Stimulated activated naive CD8-positive, alpha-beta T cell treated with anti-CD3 and anti-CD28 coated beads, Interleukin-15, amount 100 ng/mL, for 72 hours (primary cell): ENCODE measurements around the gene BCHE.

Experiments used
- ATAC-seq: fragments of 150-1000 bp; cut with Tn5 transposase; 2 replicates; pipeline ENCODE4 v1.10.0; 2021; ENCODE audit warnings: mild to moderate bottlenecking, moderate library complexity
- DNase-seq, 2 donors: peaks; one replicate each; pipeline ENCODE4 v3.0.0; 2021 to 2022
- H3K27ac Mint-ChIP-seq, 2 donors: one replicate each; pipeline ENCODE4 v1.8.0; 2022; ENCODE audit warnings: mild to moderate bottlenecking in 2 of 2, mixed read lengths in 2 of 2, moderate library complexity in 2 of 2
- H3K27me3 Mint-ChIP-seq: one replicate; pipeline ENCODE4 v1.8.0; 2022; ENCODE audit warnings: mixed read lengths
- H3K4me1 Mint-ChIP-seq: one replicate; pipeline ENCODE4 v1.8.0; 2022; ENCODE audit warnings: mild to moderate bottlenecking, mixed read lengths
- H3K4me3 Mint-ChIP-seq, 2 donors: one replicate each; pipeline ENCODE4 v1.8.0; 2022; ENCODE audit warnings: mild to moderate bottlenecking in 2 of 2, mixed read lengths in 2 of 2, moderate library complexity in 1 of 2
- H3K9me3 Mint-ChIP-seq, 2 donors: one replicate each; pipeline ENCODE4 v1.8.0; 2022; ENCODE audit warnings: mixed read lengths in 2 of 2

The BCHE gene

DNA sequence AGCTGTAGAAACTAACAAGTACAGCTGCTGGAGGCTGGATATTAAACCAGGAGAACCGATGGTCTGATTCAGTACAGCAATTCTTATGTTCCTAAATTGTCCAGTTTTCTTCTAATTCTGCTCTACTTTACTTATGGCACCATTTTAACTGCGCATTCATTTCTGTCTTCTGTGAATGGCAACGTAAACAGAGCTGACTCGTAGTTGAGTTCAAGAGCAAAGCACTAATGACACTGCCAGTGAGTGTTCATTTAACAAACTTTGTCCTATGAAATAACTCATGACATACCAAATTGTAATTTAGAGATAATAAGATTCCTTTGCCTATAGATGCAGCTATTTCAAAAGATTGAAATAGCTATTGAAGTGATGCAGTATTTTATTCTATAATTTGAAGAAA, 48.7 kb downstream of the BCHE start:
- no peak overlapping the region for H3K27ac Mint-ChIP-seq
- H3K4me3 Mint-ChIP-seq = no peak overlapping the region
- DNase-seq = no peak
- H3K4me1 Mint-ChIP-seq = no peaks in the 10 kb centered on the region
- ATAC-seq = no peak
- H3K9me3 Mint-ChIP-seq = peaks cover 14 to 22% of the 10 kb centered on the region in 2 donors
- H3K27me3 Mint-ChIP-seq = no peaks in the 10 kb centered on the region

DNA sequence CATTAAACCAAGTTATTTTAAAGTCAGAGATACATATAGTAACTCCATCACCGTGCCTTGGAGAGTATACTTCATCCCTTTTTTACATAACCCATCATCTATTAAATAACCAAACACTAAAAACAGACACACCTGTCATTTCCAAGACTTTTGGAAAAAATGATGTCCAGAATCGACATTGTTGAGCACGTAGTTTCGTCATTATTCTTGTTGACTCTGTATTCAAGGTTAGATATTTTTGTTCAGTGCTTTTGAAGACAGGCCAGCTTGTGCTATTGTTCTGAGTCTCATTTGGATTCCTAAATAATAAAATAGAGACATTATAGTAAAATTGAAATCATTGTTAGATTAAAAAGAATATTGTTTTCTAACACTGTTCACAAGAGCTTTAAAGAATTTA, 51.2 kb downstream of the BCHE start:
- Mint-ChIP-seq H3K27me3 (no peaks in the 10 kb centered on the region), H3K4me1 (no peaks in the 10 kb centered on the region), H3K27ac (no peak overlapping the region), H3K4me3 (no peak overlapping the region), H3K9me3 (peaks cover 7 to 17% of the 10 kb centered on the region in 2 donors)
- DNase-seq = no peak
- no peak for ATAC-seq

DNA sequence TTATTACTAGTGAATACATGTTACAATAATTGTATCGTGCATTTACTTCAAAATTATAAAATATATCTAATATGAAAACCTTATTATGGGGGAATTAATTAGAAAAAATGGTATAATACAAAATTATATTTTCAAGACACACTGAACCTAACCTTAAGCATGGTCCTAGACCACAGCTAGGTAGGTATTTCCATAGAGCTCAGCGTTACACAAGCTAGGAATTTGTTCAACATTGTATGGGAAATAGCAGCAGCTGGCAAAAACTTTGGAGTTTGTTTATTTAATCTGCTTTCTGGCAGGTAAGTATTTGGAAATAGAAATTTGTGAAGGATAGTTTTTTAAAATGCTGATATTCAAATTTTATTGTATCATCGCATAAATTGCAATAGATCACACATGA, 52.9 kb downstream of the BCHE start:
- Mint-ChIP-seq H3K9me3 (peaks cover 0 to 7% of the 10 kb centered on the region in 2 donors), H3K27ac (no peak overlapping the region), H3K27me3 (no peaks in the 10 kb centered on the region), H3K4me1 (no peaks in the 10 kb centered on the region), H3K4me3 (no peak overlapping the region)
- ATAC-seq (no peak), DNase-seq (no peak)

DNA sequence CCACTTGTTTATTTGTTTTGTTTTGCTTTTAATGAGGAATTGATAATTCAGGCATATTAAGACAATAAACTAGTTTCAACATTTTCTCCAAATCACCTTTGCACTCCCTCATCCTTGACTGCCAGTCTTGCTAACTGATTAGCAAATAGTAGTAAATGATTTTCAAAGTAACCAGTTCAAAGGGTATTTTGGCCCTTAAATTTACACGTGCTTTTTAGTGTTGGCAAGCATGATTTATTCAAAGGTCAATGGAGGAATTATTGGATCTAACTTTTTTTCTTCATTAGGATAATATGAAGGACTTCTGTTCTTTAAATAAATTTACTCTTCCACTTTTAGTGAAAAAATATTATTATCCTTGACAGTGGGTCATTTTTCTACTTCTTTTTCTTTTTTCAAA, 53.8 kb downstream of the BCHE start:
- Mint-ChIP-seq H3K27ac (no peak overlapping the region), H3K4me1 (no peaks in the 10 kb centered on the region), H3K9me3 (peaks cover 0 to 7% of the 10 kb centered on the region in 2 donors), H3K4me3 (no peak overlapping the region), H3K27me3 (no peaks in the 10 kb centered on the region)
- ATAC-seq (no peak), DNase-seq (no peak)

DNA sequence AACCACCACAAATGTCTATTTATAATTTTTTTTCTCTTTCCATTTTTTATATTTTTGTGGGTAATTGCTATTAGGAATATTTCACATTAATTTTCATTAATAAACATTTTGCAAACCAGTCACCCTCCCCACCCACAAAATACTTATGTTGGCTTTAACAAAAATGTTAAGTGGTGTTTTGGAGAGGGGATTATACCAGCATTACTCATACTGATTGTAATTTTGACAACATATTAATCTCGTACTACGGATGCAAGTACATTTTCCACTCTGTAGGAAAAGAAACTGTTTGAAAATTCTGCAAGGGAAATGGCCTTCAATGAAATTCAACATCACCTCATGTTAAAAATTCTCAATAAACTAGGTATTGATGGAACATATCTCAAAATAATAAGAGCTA, 58.3 kb downstream of the BCHE start:
- Mint-ChIP-seq H3K4me1 (no peaks in the 10 kb centered on the region), H3K4me3 (no peak overlapping the region), H3K27me3 (no peaks in the 10 kb centered on the region), H3K9me3 (no peaks in the 10 kb centered on the region), H3K27ac (no peak overlapping the region)
- no peak for ATAC-seq
- no peak for DNase-seq

DNA sequence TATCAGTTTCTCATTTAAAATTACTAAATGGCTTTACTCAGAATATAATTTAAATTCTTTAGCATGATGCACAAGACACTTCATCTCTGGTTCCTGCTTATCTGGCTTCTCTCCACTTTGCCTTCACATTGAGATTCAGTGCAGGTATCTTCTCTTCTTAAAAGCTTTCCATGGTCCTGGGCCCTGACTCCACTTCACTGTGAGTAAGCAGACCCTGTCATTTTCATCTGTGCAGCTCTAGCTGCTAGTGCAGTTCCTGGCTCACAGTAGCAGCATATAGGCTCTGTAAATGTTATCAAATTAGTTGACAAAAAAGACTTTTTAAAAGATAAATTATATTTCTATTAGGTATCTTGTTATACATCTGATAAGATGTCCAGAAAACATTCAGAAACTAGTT, 58.8 kb downstream of the BCHE start:
- Mint-ChIP-seq H3K4me1 (no peaks in the 10 kb centered on the region), H3K9me3 (no peaks in the 10 kb centered on the region), H3K4me3 (no peak overlapping the region), H3K27ac (no peak overlapping the region), H3K27me3 (no peaks in the 10 kb centered on the region)
- ATAC-seq = no peak
- no peak for DNase-seq

DNA sequence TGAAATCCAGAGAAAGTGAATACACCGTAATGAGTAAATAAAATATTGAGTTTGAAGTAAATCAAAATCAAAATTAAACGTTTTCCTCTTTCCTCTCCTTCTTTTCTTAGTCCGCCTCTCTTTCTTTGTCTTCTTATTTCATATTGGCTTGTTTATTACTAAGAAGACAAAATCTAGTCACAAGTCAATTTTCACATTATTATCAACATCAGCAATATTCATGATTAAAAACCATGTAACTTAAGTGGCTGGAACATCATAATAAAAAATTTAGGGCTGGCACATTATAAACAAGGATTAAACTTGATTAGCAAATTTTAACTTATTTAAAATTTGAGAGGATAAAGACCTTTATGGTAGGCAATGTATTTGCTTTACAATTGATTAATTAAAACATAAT, 61.4 kb downstream of the BCHE start:
- no peak for ATAC-seq

DNA sequence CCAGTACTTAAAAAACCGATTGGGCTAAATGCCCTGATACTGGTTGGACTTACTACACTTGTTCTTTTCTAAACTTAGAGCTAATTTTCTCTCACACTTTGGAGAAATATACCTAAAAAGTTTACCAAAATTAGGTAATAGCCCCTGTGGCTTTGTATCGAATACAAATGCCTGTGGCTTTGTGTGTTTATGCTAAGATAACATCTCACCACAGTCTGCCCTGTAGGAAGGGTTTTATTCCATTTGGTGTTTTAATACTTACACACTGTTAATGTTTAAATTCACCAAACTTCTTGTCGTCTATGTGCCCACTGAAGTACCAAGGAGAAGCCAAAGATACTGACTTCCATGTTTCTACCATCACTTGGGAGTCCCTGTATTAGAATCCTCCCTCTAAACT, 66.4 kb downstream of the BCHE start:
- H3K4me1 Mint-ChIP-seq = no peaks in the 10 kb centered on the region
- DNase-seq = no peak
- no peak for ATAC-seq
- H3K27ac Mint-ChIP-seq = no peak overlapping the region
- H3K4me3 Mint-ChIP-seq = no peak overlapping the region
- H3K27me3 Mint-ChIP-seq = no peaks in the 10 kb centered on the region
- H3K9me3 Mint-ChIP-seq = peaks cover 4 to 19% of the 10 kb centered on the region in 2 donors

More for the DNA sequence above, 61.4 kb downstream of the BCHE start:
- Mint-ChIP-seq H3K27ac (no peak overlapping the region), H3K4me1 (no peaks in the 10 kb centered on the region), H3K4me3 (no peak overlapping the region), H3K27me3 (no peaks in the 10 kb centered on the region), H3K9me3 (no peaks in the 10 kb centered on the region)
- DNase-seq = no peak

DNA sequence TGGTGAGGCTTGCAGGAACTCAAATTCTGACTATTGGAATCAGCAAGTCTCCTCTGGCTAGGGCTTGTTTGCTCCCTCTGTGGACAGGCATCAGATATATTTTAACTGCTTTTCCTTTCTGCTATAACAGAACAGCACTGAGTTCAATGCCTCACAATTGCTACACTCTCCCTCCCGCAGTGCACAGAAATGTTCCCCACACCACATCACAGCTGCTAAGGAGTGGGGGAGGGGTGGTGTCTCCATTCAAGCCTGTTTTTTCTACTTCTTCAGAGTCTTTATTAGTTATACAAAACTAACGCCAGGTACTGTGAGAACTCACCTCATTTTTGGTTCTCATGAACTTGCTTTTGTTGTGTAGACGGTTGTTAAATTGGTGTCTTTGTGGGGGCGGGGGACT, 68.5 kb downstream of the BCHE start:
- DNase-seq (no peak), ATAC-seq (no peak)
- H3K27me3 Mint-ChIP-seq = no peaks in the 10 kb centered on the region
- peaks cover 16 to 24% of the 10 kb centered on the region in 2 donors for H3K9me3 Mint-ChIP-seq
- no peak overlapping the region for H3K27ac Mint-ChIP-seq
- no peak overlapping the region for H3K4me3 Mint-ChIP-seq
- no peaks in the 10 kb centered on the region for H3K4me1 Mint-ChIP-seq

DNA sequence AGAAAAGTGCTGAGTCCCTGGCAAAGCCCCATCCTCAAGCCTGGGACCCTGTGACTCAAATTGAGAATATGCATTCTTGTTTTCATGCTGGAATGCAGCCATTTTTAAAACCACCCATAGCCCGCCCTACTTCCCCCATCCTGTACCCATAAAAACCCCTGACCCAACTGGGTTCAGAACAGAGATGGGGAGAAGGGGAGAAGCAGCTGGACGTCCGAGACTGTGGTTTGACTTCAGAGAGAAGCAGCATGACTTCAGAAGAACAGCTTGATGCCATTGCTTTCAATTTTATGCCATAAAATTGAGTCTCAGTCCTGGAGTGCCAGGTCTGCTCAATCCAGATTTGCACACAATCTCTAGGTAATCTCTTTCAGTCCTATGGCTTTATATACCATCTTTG, 78.2 kb downstream of the BCHE start:
- ATAC-seq = no peak
- H3K4me1 Mint-ChIP-seq = no peaks in the 10 kb centered on the region

DNA sequence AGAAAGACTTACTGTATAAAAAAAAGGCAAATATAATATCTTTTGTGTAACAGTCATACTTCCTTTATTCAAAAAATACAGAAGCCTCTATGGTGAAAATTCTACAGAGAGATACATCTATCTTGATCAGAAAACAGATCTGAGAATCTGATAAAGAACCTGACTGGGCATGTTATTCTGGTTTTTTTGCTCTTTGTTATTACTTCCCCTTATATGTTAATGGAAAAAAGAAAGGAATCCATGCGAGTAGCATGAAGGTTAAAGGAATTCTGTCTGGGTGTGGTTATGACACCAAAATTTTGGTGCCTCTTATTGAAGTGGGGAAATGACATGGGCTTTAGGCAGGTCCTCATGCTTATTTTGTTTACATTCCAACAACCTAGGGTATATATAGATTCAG, 81.7 kb downstream of the BCHE start:
- H3K9me3 Mint-ChIP-seq = peaks cover 0 to 15% of the 10 kb centered on the region in 2 donors
- H3K4me1 Mint-ChIP-seq = no peaks in the 10 kb centered on the region
- no peak for ATAC-seq

More for the DNA sequence above, 78.2 kb downstream of the BCHE start:
- DNase-seq = no peak
- Mint-ChIP-seq H3K4me3 (no peak overlapping the region), H3K27ac (no peak overlapping the region), H3K9me3 (peaks cover 4 to 21% of the 10 kb centered on the region in 2 donors), H3K27me3 (no peaks in the 10 kb centered on the region)

DNA sequence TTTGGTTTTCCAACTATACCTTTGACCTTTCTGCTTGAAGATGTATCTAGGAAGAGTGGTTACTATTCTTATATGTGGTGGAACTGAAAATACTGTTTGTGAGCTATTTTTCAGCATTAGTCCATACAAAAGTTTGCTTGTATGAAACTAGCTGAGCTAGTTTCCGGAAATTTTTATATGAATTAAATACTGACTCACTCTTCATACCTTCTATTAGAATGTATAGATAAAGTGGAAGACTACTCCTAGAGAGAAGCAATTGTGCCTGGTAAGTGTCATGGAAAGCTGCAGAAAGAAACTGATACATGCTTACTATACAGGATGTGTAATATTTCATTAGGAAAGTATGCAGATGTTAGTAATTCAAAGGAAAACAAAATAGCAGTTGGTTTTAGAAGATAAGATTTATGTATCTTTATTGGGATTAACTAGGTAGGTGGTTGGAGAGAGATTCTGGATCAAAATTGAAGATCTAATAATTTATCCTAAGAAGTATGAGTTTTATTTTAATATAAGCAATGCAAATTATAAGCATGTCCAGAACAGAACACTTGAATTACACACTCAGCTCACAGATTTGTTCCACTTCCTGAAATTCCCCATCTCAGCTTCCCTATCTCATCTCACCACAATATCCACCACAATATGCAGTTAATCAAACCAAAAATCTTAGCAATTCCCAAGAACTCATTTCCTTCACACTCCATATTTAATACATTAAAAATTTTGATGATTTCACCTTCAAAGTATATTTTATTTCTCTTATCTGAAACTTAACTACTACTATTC, 82.8 kb downstream of the BCHE start:
- H3K27me3 Mint-ChIP-seq = no peaks in the 10 kb centered on the region
- DNase-seq (no peak), ATAC-seq (no peak)
- no peak overlapping the region for H3K4me3 Mint-ChIP-seq
- H3K27ac Mint-ChIP-seq = no peak overlapping the region
- no peaks in the 10 kb centered on the region for H3K4me1 Mint-ChIP-seq
- peaks cover 0 to 8% of the 10 kb centered on the region in 2 donors for H3K9me3 Mint-ChIP-seq

More for the DNA sequence above, 81.7 kb downstream of the BCHE start:
- H3K27me3 Mint-ChIP-seq = no peaks in the 10 kb centered on the region
- no peak overlapping the region for H3K4me3 Mint-ChIP-seq
- no peak overlapping the region for H3K27ac Mint-ChIP-seq
- DNase-seq = no peak

DNA sequence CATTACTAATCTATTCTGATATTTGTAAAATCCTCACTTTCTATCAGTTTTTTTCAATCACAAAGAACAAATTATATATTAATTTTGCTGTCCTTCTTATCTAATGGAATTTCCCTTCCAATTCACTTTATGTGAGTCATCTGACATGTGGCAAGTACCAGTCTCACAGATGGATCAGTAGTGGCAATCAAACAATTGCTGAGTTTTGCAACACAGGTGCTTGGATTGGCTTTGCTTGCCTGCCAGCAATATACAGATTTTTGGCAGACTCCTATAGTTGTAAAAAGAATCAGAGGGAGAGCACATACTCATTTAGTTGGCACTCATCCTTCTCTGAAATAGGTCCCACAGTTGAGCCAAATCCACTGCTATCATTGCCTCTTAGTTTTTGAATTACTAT, 83.7 kb downstream of the BCHE start:
- peaks cover 0 to 7% of the 10 kb centered on the region in 2 donors for H3K9me3 Mint-ChIP-seq
- no peak overlapping the region for H3K4me3 Mint-ChIP-seq
- DNase-seq = no peak

DNA sequence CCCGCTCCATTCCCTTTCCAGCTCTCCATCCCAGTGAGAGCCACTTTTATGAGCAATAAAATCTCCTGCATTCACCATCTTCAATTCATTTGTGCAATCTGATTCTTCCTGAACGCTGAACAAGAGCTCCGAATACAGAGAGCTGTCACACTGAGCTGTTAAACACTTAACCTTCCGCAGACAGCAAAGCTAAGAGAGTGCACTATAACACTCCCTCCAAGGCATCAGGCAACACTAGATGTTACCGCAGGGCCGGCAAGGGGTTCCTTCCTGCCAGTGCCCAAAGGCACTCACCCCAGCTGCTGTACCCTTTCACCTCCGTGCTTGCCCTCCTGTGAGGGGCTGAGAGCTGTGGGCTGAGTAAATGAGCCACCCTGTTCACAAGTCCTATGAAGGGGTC, 85.6 kb downstream of the BCHE start:
- H3K4me1 Mint-ChIP-seq = no peaks in the 10 kb centered on the region
- H3K27me3 Mint-ChIP-seq = no peaks in the 10 kb centered on the region
- no peak for ATAC-seq
- H3K9me3 Mint-ChIP-seq = peaks cover 0 to 7% of the 10 kb centered on the region in 2 donors
- DNase-seq = no peak
- H3K4me3 Mint-ChIP-seq = no peak overlapping the region
- H3K27ac Mint-ChIP-seq = no peak overlapping the region

More for the DNA sequence above, 83.7 kb downstream of the BCHE start:
- ATAC-seq = no peak
- Mint-ChIP-seq H3K27ac (no peak overlapping the region), H3K27me3 (no peaks in the 10 kb centered on the region), H3K4me1 (no peaks in the 10 kb centered on the region)

DNA sequence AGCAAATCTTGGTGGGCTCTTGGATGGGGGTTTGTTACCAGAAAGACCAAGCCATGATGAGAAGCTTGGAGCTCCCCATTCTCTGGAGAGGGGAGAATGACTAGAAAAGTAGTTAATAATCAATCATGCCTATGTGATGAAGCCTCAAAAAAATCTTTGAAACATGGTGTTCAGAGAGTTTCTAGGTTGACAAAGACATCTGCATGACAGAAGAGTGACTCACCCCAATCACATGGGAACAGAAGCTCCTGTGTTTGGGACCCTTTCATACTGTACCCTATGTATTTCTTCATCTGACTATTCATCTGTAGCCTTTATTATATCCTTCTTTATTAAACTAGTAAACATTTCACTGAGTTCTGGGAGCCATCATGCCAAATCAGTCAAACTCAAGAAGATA, 87.4 kb downstream of the BCHE start:
- H3K27me3 Mint-ChIP-seq = no peaks in the 10 kb centered on the region
- DNase-seq (no peak), ATAC-seq (no peak)
- H3K4me1 Mint-ChIP-seq = no peaks in the 10 kb centered on the region
- no peak overlapping the region for H3K4me3 Mint-ChIP-seq
- no peak overlapping the region for H3K27ac Mint-ChIP-seq
- H3K9me3 Mint-ChIP-seq = no peaks in the 10 kb centered on the region

DNA sequence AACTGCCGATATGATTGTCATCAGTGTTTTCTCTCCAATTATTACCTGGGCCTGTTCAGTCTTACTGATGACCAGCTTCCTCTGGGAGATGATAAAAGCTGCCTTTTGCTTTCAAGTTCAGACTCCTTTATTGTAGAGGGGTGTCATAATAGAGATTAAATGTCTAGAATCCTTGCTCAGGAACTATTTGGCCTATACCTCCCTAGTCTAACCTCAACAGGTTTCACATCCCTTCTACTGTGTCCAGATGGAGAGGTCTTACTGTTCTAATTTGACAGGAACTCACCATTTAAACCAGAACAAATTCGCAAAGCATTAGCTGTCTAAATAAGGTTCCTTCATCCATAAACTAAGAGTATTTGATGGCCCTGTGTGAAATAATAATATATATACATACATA, 88.0 kb downstream of the BCHE start:
- Mint-ChIP-seq H3K27ac (no peak overlapping the region), H3K4me1 (no peaks in the 10 kb centered on the region), H3K27me3 (no peaks in the 10 kb centered on the region), H3K4me3 (no peak overlapping the region), H3K9me3 (no peaks in the 10 kb centered on the region)
- DNase-seq (no peak), ATAC-seq (no peak)

DNA sequence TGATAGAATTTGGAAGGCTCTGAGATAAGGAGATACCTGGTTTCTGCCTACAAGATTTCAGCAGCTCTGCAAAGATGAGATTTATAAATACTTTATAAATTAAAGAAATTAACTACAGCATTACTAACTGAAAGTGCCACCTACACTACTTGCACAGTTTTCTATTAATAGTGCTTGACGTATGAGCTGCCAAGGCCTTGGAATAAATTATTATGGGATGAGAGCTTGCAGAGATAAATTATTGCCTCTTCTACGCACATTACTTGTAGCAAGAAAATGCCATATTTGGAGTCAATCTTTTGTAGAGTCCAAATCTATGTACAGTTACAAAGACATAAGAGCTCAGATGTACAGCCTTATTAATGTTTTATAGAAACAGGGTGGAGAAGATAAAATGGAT, 89.1 kb downstream of the BCHE start:
- Mint-ChIP-seq H3K9me3 (no peaks in the 10 kb centered on the region), H3K27me3 (no peaks in the 10 kb centered on the region), H3K4me3 (no peak overlapping the region), H3K4me1 (no peaks in the 10 kb centered on the region), H3K27ac (no peak overlapping the region)
- DNase-seq (no peak), ATAC-seq (no peak)
